ENCODE measurements around the gene RGS3. TPM values are rescaled to one million over a fixed set of nuclear protein-coding genes. Genes with fewer than 3 reads are reported as not detected.

Gene RGS3
- total RNA-seq, 1 experiment from 2014 or later: 16.6 TPM

DNA sequence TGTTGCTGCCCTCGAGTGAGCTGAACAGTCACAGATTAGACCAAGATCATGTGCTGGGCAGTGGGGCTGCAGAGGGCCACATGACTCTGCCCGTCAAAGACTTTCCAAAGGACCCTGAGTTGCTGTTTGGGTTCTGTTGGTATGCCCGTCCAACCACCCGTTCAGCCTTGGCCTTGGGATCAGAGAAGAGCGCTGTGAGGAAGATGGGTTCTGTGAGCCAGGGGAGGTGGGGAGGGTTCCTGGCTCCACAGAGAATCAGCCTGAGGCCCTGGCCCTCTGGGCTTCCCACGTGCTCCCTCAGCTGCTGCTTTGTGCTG lies 72.6 kb downstream of the RGS3 start (continued):
- TF ChIP-seq, protein P1, sequence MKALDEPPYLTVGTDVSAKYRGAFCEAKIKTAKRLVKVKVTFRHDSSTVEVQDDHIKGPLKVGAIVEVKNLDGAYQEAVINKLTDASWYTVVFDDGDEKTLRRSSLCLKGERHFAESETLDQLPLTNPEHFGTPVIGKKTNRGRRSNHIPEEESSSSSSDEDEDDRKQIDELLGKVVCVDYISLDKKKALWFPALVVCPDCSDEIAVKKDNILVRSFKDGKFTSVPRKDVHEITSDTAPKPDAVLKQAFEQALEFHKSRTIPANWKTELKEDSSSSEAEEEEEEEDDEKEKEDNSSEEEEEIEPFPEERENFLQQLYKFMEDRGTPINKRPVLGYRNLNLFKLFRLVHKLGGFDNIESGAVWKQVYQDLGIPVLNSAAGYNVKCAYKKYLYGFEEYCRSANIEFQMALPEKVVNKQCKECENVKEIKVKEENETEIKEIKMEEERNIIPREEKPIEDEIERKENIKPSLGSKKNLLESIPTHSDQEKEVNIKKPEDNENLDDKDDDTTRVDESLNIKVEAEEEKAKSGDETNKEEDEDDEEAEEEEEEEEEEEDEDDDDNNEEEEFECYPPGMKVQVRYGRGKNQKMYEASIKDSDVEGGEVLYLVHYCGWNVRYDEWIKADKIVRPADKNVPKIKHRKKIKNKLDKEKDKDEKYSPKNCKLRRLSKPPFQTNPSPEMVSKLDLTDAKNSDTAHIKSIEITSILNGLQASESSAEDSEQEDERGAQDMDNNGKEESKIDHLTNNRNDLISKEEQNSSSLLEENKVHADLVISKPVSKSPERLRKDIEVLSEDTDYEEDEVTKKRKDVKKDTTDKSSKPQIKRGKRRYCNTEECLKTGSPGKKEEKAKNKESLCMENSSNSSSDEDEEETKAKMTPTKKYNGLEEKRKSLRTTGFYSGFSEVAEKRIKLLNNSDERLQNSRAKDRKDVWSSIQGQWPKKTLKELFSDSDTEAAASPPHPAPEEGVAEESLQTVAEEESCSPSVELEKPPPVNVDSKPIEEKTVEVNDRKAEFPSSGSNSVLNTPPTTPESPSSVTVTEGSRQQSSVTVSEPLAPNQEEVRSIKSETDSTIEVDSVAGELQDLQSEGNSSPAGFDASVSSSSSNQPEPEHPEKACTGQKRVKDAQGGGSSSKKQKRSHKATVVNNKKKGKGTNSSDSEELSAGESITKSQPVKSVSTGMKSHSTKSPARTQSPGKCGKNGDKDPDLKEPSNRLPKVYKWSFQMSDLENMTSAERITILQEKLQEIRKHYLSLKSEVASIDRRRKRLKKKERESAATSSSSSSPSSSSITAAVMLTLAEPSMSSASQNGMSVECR (CRISPR knock-in tag; IDR thresholded peaks at IDR 0.05; ENCODE audit: borderline replicate concordance): no peak
- no peak for TF ChIP-seq FOXP1 (CRISPR knock-in tag; IDR thresholded peaks at IDR 0.05; ENCODE audit: borderline replicate concordance)
- no peak for TF ChIP-seq ATF1 (CRISPR knock-in tag; IDR thresholded peaks at IDR 0.05)
- no peak for TF ChIP-seq SOX15 (CRISPR knock-in tag; IDR thresholded peaks at IDR 0.05)

DNA sequence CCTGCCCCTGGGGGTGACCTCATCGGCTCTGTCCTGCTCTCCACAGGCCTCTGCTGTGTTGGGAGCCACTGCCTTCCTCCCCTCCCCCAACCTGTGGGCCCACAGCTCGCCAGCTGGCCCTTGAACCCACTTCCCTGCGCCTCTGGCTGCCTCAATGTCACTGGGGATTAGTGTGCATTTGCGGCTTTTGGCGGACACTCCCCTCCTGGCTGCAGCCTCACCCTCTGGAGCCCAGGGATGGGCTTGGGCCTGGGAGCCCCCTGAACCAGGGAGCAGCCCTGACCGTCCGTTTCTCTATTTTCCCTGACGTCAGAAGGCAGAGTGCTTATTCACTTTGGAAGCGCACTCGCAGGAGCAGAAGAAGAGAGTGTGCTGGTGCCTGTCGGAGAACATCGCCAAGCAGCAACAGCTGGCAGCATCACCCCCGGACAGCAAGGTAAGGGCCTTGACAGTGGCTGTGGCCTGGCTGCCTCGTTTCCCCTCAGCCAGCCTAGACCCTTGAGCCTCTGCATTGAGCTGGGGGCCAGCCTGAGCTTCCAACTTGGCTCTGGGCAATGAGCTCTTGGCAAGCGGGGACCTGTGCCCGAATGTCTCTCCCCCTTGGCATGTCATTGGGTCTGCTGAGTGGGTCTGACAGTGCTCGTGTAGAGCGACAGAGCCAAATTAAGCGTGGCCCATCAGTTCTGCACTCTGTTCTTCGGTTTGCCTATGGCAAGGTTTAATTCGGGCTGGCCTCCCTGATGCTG lies 73.1 kb downstream of the RGS3 start:
- Mint-ChIP-seq H3K4me3 (no peak overlapping the region), H3K27ac (peak overlapping the region; percentile 46; the same call in 1 of the 2 replicates), H3K36me3 (peaks cover 3% of the 10 kb centered on the region; the same call in 1 of the 2 replicates), H3K27me3 (ENCODE audit: low read depth) (no peaks in the 10 kb centered on the region), H3K4me1 (peaks cover 5% of the 10 kb centered on the region), H3K9me3 (no peaks in the 10 kb centered on the region)
- CTCF ChIA-PET: interaction anchor here (1.1 to 2.0 kb wide), 3 partner anchors 28 to 118 kb away, joined by 3 to 5 read pairs (median 4); no protein-coding TSS in a partner anchor
- ATAC-seq (peak; percentile 27), DNase-seq (ENCODE audit: low spot score) (no peak)
- TF ChIP-seq JAZF1 (CRISPR knock-in tag; IDR thresholded peaks at IDR 0.05) (no peak), SMAD4 (CRISPR knock-in tag; IDR thresholded peaks at IDR 0.05) (no peak), NFATC4 (CRISPR knock-in tag; IDR thresholded peaks at IDR 0.05) (no peak), NR1H2 (CRISPR knock-in tag; IDR thresholded peaks at IDR 0.05) (no peak), TEAD4 (CRISPR knock-in tag; IDR thresholded peaks at IDR 0.05) (no peak)
- TF ChIP-seq, protein P2, sequence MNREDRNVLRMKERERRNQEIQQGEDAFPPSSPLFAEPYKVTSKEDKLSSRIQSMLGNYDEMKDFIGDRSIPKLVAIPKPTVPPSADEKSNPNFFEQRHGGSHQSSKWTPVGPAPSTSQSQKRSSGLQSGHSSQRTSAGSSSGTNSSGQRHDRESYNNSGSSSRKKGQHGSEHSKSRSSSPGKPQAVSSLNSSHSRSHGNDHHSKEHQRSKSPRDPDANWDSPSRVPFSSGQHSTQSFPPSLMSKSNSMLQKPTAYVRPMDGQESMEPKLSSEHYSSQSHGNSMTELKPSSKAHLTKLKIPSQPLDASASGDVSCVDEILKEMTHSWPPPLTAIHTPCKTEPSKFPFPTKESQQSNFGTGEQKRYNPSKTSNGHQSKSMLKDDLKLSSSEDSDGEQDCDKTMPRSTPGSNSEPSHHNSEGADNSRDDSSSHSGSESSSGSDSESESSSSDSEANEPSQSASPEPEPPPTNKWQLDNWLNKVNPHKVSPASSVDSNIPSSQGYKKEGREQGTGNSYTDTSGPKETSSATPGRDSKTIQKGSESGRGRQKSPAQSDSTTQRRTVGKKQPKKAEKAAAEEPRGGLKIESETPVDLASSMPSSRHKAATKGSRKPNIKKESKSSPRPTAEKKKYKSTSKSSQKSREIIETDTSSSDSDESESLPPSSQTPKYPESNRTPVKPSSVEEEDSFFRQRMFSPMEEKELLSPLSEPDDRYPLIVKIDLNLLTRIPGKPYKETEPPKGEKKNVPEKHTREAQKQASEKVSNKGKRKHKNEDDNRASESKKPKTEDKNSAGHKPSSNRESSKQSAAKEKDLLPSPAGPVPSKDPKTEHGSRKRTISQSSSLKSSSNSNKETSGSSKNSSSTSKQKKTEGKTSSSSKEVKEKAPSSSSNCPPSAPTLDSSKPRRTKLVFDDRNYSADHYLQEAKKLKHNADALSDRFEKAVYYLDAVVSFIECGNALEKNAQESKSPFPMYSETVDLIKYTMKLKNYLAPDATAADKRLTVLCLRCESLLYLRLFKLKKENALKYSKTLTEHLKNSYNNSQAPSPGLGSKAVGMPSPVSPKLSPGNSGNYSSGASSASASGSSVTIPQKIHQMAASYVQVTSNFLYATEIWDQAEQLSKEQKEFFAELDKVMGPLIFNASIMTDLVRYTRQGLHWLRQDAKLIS (CRISPR knock-in tag; IDR thresholded peaks at IDR 0.05; ENCODE audit: borderline replicate concordance): no peak
- TF ChIP-seq, protein P3, sequence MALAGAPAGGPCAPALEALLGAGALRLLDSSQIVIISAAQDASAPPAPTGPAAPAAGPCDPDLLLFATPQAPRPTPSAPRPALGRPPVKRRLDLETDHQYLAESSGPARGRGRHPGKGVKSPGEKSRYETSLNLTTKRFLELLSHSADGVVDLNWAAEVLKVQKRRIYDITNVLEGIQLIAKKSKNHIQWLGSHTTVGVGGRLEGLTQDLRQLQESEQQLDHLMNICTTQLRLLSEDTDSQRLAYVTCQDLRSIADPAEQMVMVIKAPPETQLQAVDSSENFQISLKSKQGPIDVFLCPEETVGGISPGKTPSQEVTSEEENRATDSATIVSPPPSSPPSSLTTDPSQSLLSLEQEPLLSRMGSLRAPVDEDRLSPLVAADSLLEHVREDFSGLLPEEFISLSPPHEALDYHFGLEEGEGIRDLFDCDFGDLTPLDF (CRISPR knock-in tag; IDR thresholded peaks at IDR 0.05): no peak
- POLR2A ChIA-PET: no interaction called here

DNA sequence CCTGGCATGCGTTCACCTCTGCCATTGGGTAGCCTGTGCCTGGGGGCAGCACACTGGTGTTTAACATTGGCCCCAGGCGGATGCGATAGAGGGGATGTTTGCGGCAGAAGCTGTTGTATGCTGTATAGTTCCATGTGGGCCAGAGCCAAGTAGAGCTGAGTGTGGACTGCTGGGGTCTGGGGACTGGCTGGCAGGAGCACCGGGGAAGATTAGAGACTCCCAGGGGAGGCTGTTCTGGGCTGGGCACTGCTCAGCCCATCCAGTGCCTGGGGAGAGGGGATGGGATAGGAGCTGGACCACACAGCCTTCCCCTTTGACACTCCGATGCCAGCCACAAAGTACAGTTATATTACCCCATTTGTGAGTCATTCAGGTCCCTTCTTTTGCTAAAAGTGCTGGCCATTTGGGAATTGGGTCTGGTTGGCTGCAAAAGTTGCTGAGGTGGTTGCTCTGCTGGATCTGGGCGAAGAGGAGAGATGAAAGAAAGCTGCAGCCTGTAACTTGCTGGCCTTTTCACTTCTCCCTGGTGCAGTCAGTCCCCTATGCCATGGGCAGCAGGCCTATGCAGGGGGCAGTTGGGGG lies 73.8 kb downstream of the RGS3 start:
- Mint-ChIP-seq H3K27me3 (ENCODE audit: low read depth) (no peaks in the 10 kb centered on the region), H3K4me3 (no peak overlapping the region), H3K27ac (no peak overlapping the region), H3K4me1 (peaks cover 5% of the 10 kb centered on the region), H3K36me3 (peaks cover 3% of the 10 kb centered on the region; the same call in 1 of the 2 replicates), H3K9me3 (no peaks in the 10 kb centered on the region)
- CTCF ChIA-PET: interaction anchor here (0.6 to 2.0 kb wide), 2 partner anchors 25 to 52 kb away, joined by 3 to 5 read pairs; no protein-coding TSS in a partner anchor
- ATAC-seq: no peak
- no peak for DNase-seq (ENCODE audit: low spot score)
- POLR2A ChIA-PET: no interaction called here
- TF ChIP-seq, protein P4, sequence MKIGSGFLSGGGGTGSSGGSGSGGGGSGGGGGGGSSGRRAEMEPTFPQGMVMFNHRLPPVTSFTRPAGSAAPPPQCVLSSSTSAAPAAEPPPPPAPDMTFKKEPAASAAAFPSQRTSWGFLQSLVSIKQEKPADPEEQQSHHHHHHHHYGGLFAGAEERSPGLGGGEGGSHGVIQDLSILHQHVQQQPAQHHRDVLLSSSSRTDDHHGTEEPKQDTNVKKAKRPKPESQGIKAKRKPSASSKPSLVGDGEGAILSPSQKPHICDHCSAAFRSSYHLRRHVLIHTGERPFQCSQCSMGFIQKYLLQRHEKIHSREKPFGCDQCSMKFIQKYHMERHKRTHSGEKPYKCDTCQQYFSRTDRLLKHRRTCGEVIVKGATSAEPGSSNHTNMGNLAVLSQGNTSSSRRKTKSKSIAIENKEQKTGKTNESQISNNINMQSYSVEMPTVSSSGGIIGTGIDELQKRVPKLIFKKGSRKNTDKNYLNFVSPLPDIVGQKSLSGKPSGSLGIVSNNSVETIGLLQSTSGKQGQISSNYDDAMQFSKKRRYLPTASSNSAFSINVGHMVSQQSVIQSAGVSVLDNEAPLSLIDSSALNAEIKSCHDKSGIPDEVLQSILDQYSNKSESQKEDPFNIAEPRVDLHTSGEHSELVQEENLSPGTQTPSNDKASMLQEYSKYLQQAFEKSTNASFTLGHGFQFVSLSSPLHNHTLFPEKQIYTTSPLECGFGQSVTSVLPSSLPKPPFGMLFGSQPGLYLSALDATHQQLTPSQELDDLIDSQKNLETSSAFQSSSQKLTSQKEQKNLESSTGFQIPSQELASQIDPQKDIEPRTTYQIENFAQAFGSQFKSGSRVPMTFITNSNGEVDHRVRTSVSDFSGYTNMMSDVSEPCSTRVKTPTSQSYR (CRISPR knock-in tag; IDR thresholded peaks at IDR 0.05): no peak
- TF ChIP-seq, protein P5, sequence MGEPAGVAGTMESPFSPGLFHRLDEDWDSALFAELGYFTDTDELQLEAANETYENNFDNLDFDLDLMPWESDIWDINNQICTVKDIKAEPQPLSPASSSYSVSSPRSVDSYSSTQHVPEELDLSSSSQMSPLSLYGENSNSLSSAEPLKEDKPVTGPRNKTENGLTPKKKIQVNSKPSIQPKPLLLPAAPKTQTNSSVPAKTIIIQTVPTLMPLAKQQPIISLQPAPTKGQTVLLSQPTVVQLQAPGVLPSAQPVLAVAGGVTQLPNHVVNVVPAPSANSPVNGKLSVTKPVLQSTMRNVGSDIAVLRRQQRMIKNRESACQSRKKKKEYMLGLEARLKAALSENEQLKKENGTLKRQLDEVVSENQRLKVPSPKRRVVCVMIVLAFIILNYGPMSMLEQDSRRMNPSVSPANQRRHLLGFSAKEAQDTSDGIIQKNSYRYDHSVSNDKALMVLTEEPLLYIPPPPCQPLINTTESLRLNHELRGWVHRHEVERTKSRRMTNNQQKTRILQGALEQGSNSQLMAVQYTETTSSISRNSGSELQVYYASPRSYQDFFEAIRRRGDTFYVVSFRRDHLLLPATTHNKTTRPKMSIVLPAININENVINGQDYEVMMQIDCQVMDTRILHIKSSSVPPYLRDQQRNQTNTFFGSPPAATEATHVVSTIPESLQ (CRISPR knock-in tag; IDR thresholded peaks at IDR 0.05): no peak
